GM12865 (cell line): Measurements from ENCODE around the gene LCE3A.
A peak's percentile ranks its signal among the peaks of the same experiment; 100 is the strongest.

Source experiments
- DNase-seq: peaks from one replicate; pipeline ENCODE4 v3.0.0; 2010; ENCODE audit warnings: low read depth
- H3K4me3 ChIP-seq: 2 replicates; pipeline ENCODE4 v1.5.1; 2011; ENCODE audit warnings: mild to moderate bottlenecking, low read depth, low read length, control low read depth
- CTCF ChIP-seq: IDR thresholded peaks from 2 replicates; pipeline ENCODE4 v1.5.1; 2011; ENCODE audit warnings: low read length, control low read depth, low read depth, inconsistent platforms; ENCODE audit not compliant: insufficient read depth; ENCODE audit errors: missing control alignments

The LCE3A gene

GRCh38 chr1:152623203-152623844 lies 421 bp upstream of the LCE3A start:
- no peak overlapping the region for H3K4me3 ChIP-seq
- DNase-seq = peak; percentile 26
- TF ChIP-seq CTCF = peak; percentile 51

DNA sequence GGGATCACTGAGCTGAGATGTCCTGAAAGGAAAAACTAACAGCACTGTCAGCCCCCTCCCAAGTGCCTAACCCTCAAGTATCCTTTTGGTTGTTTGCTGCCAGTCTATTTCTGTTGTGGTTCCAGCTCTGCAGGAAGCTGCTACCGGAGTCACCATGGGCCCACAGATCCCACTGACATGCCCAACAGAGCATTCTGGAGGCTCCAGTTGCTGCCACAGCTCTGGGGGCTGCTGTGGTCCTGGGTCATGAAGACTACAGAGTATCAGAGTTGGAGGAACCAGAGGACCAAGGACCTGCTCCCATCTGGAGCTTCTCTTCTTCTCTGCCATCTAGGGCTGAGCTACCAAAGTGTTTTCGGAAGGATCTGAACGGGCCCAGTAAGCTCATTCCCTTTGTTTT lies 910 bp downstream of the LCE3A start:
- no peak overlapping the region for H3K4me3 ChIP-seq
- no peak for TF ChIP-seq CTCF
- DNase-seq = no peak

DNA sequence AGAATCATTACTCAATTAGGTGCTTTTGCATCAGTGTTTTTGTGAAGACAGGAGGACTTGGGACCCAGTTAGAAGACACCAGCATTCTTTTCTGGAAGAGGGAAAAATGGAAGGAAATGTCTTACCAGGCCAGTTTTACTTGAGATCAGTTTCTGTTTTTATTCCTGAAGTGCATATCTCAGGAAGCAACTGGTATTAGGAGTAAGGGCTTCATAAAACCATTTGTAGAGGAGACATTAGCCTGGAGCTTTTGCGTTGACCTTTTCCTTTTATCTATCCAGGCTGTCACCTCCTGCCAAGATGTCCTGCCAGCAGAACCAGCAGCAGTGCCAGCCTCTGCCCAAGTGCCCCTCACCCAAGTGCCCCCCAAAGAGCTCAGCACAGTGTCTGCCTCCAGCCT lies 9.4 kb downstream of the LCE3A start, which contains the start of gene LCE3B:
TSS of gene LCE3B (plus strand) at position 301 of the 400 bp plus-strand sequence. CDS start at position 301, 0 bp downstream.
- TF ChIP-seq CTCF = no peak
- H3K4me3 ChIP-seq = no peak within 1 kb of the TSS
- no peak for DNase-seq

DNA sequence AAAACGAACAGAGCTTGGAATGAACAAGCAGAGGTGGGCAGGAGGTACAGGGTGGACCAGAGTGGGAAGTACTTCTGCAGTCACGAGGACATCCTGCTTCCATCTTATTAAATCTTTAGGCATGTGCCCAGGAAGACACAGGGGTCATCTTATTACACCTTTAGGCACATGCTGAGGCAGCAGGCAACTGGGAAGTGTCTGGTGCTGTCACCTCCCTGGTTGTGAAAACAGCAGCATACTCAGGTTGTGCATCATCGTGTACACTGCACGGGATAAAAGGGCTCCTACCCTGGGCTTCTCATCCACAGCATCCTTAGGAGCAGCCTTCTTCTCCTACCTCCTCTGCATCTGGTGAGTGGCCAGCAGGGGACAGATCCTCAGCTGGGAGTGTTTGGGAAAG lies 23.0 kb downstream of the LCE3A start, which contains the start of gene LCE3C:
TSS of gene LCE3C (plus strand) at position 301 of the 400 bp plus-strand sequence. CDS start 498 bp downstream, outside the sequence.
- no peak for TF ChIP-seq CTCF
- no peak for DNase-seq
- H3K4me3 ChIP-seq = no peak within 1 kb of the TSS

GRCh38 chr1:152596986-152597385 lies 25.9 kb downstream of the LCE3A start:
- TF ChIP-seq CTCF = no peak
- H3K4me3 ChIP-seq = no peak overlapping the region
- no peak for DNase-seq

GRCh38 chr1:152585586-152585985 lies 37.3 kb downstream of the LCE3A start:
- DNase-seq = peak; percentile 6
- peak; percentile 32 for TF ChIP-seq CTCF
- H3K4me3 ChIP-seq = no peak overlapping the region

- DNase-seq = no peak
- TF ChIP-seq CTCF = no peak
- H3K4me3 ChIP-seq = no peak overlapping the region
Measured at GRCh38 chr1:152582647-152583046, 40.3 kb downstream of the LCE3A start.
